WTC11 (cell line): ENCODE measurements around the gene ZNF445. TPM values are rescaled to one million over a fixed set of nuclear protein-coding genes. Genes with fewer than 3 reads are reported as not detected.
A peak's percentile ranks its signal among the peaks of the same experiment; 100 is the strongest.

Experiments used
- ATAC-seq: fragments of 200-7000 bp; cut with Tn5 transposase; 2 replicates; pipeline ENCODE4 v1.10.0; 2021; ENCODE audit warnings: mild to moderate bottlenecking, moderate library complexity
- CTCF ChIA-PET: fragments of 300-600 bp; sonication (Branson Sonifier 250); formaldehyde crosslinking; loops from one replicate; lab custom pipeline; 2021; ENCODE audit warnings: antibody characterized with exemption; lab: Charles Lee
- POLR2A ChIA-PET: fragments of 350-600 bp; sonication (Branson Sonifier 250); formaldehyde crosslinking; loops from one replicate; lab custom pipeline; 2021; ENCODE audit warnings: antibody characterized with exemption; lab: Charles Lee
- DNase-seq: peaks from one replicate; pipeline ENCODE4 v3.0.0; 2021; ENCODE audit warnings: low spot score
- H3K27ac Mint-ChIP-seq: 2 replicates; pipeline ENCODE4 v1.8.0; 2021; ENCODE audit warnings: mixed read lengths
- H3K27me3 Mint-ChIP-seq: 2 replicates; pipeline ENCODE4 v1.8.0; 2021; ENCODE audit warnings: low read depth, mild to moderate bottlenecking, moderate library complexity, mixed read lengths
- H3K36me3 Mint-ChIP-seq: 2 replicates; pipeline ENCODE4 v1.8.0; 2021; ENCODE audit warnings: mixed read lengths
- H3K4me1 Mint-ChIP-seq: 2 replicates; pipeline ENCODE4 v1.8.0; 2022; ENCODE audit warnings: mixed read lengths
- H3K4me3 Mint-ChIP-seq: 2 replicates; pipeline ENCODE4 v1.8.0; 2021; ENCODE audit warnings: mild to moderate bottlenecking, moderate library complexity, mixed read lengths
- H3K9me3 Mint-ChIP-seq: 2 replicates; pipeline ENCODE4 v1.8.0; 2021; ENCODE audit warnings: mixed read lengths
- CBFB ChIP-seq: sonication (generic); formaldehyde crosslinking; IDR thresholded peaks from 2 replicates; pipeline ENCODE4 v1.8.1; 2022; ENCODE audit warnings: mild to moderate bottlenecking, low read depth, missing genetic modification reagents
- ELF4 ChIP-seq: sonication (generic); formaldehyde crosslinking; IDR thresholded peaks from 2 replicates; pipeline ENCODE4 v1.8.1; 2022; ENCODE audit warnings: low read depth, mild to moderate bottlenecking, moderate library complexity, missing genetic modification reagents
- FOXK1 ChIP-seq: sonication (generic); formaldehyde crosslinking; IDR thresholded peaks from 2 replicates; pipeline ENCODE4 v1.8.0; 2022; ENCODE audit warnings: mild to moderate bottlenecking, moderate library complexity, missing genetic modification reagents
- FOXP1 ChIP-seq: sonication (generic); formaldehyde crosslinking; IDR thresholded peaks from 2 replicates; pipeline ENCODE4 v1.8.0; 2022; ENCODE audit warnings: missing genetic modification reagents, mild to moderate bottlenecking, moderate library complexity, borderline replicate concordance
- IRF2 ChIP-seq: sonication (generic); formaldehyde crosslinking; IDR thresholded peaks from 2 replicates; pipeline ENCODE4 v1.8.0; 2022; ENCODE audit warnings: low read depth, missing genetic modification reagents, borderline replicate concordance
- KAT7 ChIP-seq: sonication (generic); formaldehyde crosslinking; IDR thresholded peaks from 2 replicates; pipeline ENCODE4 v1.8.1; 2023; ENCODE audit warnings: missing genetic modification reagents, mild to moderate bottlenecking, borderline replicate concordance
- RELA ChIP-seq: sonication (generic); formaldehyde crosslinking; IDR thresholded peaks from 2 replicates; pipeline ENCODE4 v1.8.1; 2022; ENCODE audit warnings: missing genetic modification reagents, mild to moderate bottlenecking, borderline replicate concordance
- TCF7 ChIP-seq: sonication (generic); formaldehyde crosslinking; IDR thresholded peaks from 2 replicates; pipeline ENCODE4 v1.8.0; 2022; ENCODE audit warnings: mild to moderate bottlenecking, low read depth, missing genetic modification reagents, moderate library complexity
- ZNF232 ChIP-seq: sonication (generic); formaldehyde crosslinking; IDR thresholded peaks from 2 replicates; pipeline ENCODE4 v1.8.0; 2022; ENCODE audit warnings: mild to moderate bottlenecking, missing genetic modification reagents
- ZNF263 ChIP-seq: sonication (generic); formaldehyde crosslinking; IDR thresholded peaks from 2 replicates; pipeline ENCODE4 v1.8.1; 2022; ENCODE audit warnings: low read depth, mild to moderate bottlenecking, moderate library complexity, missing genetic modification reagents
- ZNF317 ChIP-seq: sonication (generic); formaldehyde crosslinking; IDR thresholded peaks from 2 replicates; pipeline ENCODE4 v1.8.1; 2023; ENCODE audit warnings: low read depth, mild to moderate bottlenecking, moderate library complexity, missing genetic modification reagents, borderline replicate concordance
- ZNF423 ChIP-seq: fragments of 250-450 bp; sonication (Bioruptor Pico); IDR thresholded peaks from 2 replicates; pipeline ENCODE4 v2.1.2; 2022; ENCODE audit warnings: mild to moderate bottlenecking, moderate library complexity
- total RNA-seq: library from RNA; stranded (reverse); gene quantifications from 3 replicates; pipeline ENCODE4 v1.2.3, GENCODE V29; 2021
- TF ChIP-seq, protein P1 (sequence below): sonication (generic); formaldehyde crosslinking; IDR thresholded peaks from 2 replicates; pipeline ENCODE4 v1.8.0; 2023; ENCODE audit warnings: mild to moderate bottlenecking, missing genetic modification reagents
- TF ChIP-seq, protein P2 (sequence below): sonication (generic); formaldehyde crosslinking; IDR thresholded peaks from 2 replicates; pipeline ENCODE4 v1.8.1; 2023; ENCODE audit warnings: mild to moderate bottlenecking, missing genetic modification reagents, moderate library complexity
- TF ChIP-seq, protein P3 (sequence below): sonication (generic); formaldehyde crosslinking; IDR thresholded peaks from 2 replicates; pipeline ENCODE4 v1.8.0; 2023; ENCODE audit warnings: missing genetic modification reagents, mild to moderate bottlenecking, borderline replicate concordance
- TF ChIP-seq, protein P4 (sequence below): sonication (generic); formaldehyde crosslinking; conservative IDR thresholded peaks from 2 replicates; pipeline ENCODE4 v1.8.1; 2022; ENCODE audit warnings: mild to moderate bottlenecking, missing genetic modification reagents
- TF ChIP-seq, protein P5 (sequence below): fragments of 250-450 bp; sonication (Bioruptor Pico); IDR thresholded peaks from 2 replicates; pipeline ENCODE4 v1.8.0; 2021; ENCODE audit warnings: mild to moderate bottlenecking
- TF ChIP-seq, protein P6 (sequence below): sonication (generic); formaldehyde crosslinking; IDR thresholded peaks from 2 replicates; pipeline ENCODE4 v1.8.1; 2022; ENCODE audit warnings: low read depth, missing genetic modification reagents, borderline replicate concordance
- TF ChIP-seq, protein P7 (sequence below): sonication (generic); formaldehyde crosslinking; IDR thresholded peaks from 2 replicates; pipeline ENCODE4 v1.8.1; 2022; ENCODE audit warnings: mild to moderate bottlenecking, missing genetic modification reagents, moderate library complexity, borderline replicate concordance
- TF ChIP-seq, protein P8 (sequence below): sonication (generic); formaldehyde crosslinking; IDR thresholded peaks from 2 replicates; pipeline ENCODE4 v1.8.1; 2022; ENCODE audit warnings: missing genetic modification reagents, borderline replicate concordance

The ZNF445 gene
- total RNA-seq, 1 experiment from 2014 or later, result 20.3 TPM

DNA sequence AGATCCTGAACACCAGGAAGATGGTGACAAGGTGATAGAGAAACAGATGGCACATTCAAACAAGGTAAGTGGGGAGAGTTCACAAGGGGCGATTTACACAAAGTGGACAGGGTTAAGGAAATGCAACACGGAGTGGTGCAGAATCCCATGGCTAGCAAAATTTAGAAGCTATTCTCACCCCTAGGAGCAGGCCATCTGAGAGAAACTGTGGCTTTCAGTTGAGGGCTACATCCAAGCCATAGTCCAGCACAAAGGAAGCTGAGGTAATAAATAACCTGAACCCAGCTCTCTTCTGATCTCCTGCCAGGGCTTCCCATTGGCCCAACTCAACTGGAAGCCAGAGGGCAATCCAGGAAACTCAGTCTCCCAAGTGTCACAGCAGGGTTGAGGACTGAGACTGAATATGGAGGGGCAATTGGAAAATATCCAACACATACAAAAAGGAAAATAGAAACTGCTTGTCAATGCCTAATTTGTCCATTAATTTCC, 1.2 kb upstream of the ZNF445 start:
- no peak for DNase-seq
- Mint-ChIP-seq H3K4me1 (peaks cover 38% of the 10 kb centered on the region), H3K27me3 (no peaks in the 10 kb centered on the region; the same call in 1 of the 2 replicates), H3K36me3 (no peaks in the 10 kb centered on the region), H3K4me3 (peak overlapping the region; percentile 90; the same call in 1 of the 2 replicates), H3K27ac (no peak overlapping the region), H3K9me3 (no peaks in the 10 kb centered on the region)
- POLR2A ChIA-PET, result no interaction called here
- CTCF ChIA-PET, result interaction anchor here (1.5 kb wide), 1 partner anchor 60 kb away, joined by 3 read pairs; no protein-coding TSS in a partner anchor
- no peak for ATAC-seq
- TF ChIP-seq KAT7 (CRISPR knock-in tag), result no peak
- TF ChIP-seq ZNF232 (CRISPR knock-in tag), result no peak
- TF ChIP-seq IRF2, result no peak
- no peak for TF ChIP-seq ZNF317 (CRISPR knock-in tag)
- TF ChIP-seq RELA, result no peak
- TF ChIP-seq, protein P1, sequence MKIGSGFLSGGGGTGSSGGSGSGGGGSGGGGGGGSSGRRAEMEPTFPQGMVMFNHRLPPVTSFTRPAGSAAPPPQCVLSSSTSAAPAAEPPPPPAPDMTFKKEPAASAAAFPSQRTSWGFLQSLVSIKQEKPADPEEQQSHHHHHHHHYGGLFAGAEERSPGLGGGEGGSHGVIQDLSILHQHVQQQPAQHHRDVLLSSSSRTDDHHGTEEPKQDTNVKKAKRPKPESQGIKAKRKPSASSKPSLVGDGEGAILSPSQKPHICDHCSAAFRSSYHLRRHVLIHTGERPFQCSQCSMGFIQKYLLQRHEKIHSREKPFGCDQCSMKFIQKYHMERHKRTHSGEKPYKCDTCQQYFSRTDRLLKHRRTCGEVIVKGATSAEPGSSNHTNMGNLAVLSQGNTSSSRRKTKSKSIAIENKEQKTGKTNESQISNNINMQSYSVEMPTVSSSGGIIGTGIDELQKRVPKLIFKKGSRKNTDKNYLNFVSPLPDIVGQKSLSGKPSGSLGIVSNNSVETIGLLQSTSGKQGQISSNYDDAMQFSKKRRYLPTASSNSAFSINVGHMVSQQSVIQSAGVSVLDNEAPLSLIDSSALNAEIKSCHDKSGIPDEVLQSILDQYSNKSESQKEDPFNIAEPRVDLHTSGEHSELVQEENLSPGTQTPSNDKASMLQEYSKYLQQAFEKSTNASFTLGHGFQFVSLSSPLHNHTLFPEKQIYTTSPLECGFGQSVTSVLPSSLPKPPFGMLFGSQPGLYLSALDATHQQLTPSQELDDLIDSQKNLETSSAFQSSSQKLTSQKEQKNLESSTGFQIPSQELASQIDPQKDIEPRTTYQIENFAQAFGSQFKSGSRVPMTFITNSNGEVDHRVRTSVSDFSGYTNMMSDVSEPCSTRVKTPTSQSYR, result no peak
- TF ChIP-seq, protein P2, sequence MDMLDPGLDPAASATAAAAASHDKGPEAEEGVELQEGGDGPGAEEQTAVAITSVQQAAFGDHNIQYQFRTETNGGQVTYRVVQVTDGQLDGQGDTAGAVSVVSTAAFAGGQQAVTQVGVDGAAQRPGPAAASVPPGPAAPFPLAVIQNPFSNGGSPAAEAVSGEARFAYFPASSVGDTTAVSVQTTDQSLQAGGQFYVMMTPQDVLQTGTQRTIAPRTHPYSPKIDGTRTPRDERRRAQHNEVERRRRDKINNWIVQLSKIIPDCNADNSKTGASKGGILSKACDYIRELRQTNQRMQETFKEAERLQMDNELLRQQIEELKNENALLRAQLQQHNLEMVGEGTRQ (CRISPR knock-in tag), result no peak
- TF ChIP-seq ZNF263 (CRISPR knock-in tag), result no peak
- TF ChIP-seq, protein P3, sequence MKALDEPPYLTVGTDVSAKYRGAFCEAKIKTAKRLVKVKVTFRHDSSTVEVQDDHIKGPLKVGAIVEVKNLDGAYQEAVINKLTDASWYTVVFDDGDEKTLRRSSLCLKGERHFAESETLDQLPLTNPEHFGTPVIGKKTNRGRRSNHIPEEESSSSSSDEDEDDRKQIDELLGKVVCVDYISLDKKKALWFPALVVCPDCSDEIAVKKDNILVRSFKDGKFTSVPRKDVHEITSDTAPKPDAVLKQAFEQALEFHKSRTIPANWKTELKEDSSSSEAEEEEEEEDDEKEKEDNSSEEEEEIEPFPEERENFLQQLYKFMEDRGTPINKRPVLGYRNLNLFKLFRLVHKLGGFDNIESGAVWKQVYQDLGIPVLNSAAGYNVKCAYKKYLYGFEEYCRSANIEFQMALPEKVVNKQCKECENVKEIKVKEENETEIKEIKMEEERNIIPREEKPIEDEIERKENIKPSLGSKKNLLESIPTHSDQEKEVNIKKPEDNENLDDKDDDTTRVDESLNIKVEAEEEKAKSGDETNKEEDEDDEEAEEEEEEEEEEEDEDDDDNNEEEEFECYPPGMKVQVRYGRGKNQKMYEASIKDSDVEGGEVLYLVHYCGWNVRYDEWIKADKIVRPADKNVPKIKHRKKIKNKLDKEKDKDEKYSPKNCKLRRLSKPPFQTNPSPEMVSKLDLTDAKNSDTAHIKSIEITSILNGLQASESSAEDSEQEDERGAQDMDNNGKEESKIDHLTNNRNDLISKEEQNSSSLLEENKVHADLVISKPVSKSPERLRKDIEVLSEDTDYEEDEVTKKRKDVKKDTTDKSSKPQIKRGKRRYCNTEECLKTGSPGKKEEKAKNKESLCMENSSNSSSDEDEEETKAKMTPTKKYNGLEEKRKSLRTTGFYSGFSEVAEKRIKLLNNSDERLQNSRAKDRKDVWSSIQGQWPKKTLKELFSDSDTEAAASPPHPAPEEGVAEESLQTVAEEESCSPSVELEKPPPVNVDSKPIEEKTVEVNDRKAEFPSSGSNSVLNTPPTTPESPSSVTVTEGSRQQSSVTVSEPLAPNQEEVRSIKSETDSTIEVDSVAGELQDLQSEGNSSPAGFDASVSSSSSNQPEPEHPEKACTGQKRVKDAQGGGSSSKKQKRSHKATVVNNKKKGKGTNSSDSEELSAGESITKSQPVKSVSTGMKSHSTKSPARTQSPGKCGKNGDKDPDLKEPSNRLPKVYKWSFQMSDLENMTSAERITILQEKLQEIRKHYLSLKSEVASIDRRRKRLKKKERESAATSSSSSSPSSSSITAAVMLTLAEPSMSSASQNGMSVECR (CRISPR knock-in tag), result no peak
- no peak for TF ChIP-seq ZNF423
- TF ChIP-seq TCF7, result no peak
- no peak for TF ChIP-seq FOXP1 (CRISPR knock-in tag)
- no peak for TF ChIP-seq ELF4 (CRISPR knock-in tag)
- TF ChIP-seq, all 79 proteins: peak for 0

DNA sequence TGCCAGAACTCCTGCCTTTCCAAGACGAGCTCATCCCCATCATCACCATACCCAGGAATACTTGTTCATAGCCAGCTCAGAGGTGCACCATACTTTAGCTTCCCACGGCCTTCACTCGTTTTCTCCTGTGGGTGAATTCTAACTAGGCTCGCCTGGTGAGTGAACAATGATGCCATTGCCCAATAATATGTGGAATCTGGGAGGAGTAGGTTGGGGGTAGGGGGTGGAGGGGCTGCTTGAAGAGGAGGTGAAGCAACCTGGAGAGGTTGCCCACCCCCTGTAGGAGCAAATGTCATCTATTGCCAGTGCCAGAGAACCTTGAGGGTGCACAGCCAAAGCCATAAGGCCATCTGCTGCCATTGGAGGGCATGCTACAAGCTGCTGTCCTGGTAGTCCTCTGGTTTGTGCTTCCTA, 592 bp upstream of the ZNF445 start:
- Mint-ChIP-seq H3K27ac (0 out of 2 replicates have a peak overlapping the region, but pooled peaks have one; percentile 44), H3K9me3 (no peaks in the 10 kb centered on the region), H3K4me3 (peak overlapping the region; percentile 90), H3K36me3 (no peaks in the 10 kb centered on the region), H3K4me1 (peaks cover 38% of the 10 kb centered on the region), H3K27me3 (no peaks in the 10 kb centered on the region; the same call in 1 of the 2 replicates)
- ATAC-seq (no peak), DNase-seq (no peak)
- POLR2A ChIA-PET, result interaction anchor here (0.6 kb wide), 1 partner anchor 223 kb away, joined by 5 read pairs; no protein-coding TSS in a partner anchor
- CTCF ChIA-PET, result interaction anchor here (1.5 kb wide), 1 partner anchor 60 kb away, joined by 3 read pairs; no protein-coding TSS in a partner anchor
- TF ChIP-seq, protein P4, sequence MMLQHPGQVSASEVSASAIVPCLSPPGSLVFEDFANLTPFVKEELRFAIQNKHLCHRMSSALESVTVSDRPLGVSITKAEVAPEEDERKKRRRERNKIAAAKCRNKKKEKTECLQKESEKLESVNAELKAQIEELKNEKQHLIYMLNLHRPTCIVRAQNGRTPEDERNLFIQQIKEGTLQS (CRISPR knock-in tag), result no peak
- TF ChIP-seq, protein P5, sequence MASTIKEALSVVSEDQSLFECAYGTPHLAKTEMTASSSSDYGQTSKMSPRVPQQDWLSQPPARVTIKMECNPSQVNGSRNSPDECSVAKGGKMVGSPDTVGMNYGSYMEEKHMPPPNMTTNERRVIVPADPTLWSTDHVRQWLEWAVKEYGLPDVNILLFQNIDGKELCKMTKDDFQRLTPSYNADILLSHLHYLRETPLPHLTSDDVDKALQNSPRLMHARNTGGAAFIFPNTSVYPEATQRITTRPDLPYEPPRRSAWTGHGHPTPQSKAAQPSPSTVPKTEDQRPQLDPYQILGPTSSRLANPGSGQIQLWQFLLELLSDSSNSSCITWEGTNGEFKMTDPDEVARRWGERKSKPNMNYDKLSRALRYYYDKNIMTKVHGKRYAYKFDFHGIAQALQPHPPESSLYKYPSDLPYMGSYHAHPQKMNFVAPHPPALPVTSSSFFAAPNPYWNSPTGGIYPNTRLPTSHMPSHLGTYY (CRISPR knock-in tag), result no peak
- TF ChIP-seq, protein P6, sequence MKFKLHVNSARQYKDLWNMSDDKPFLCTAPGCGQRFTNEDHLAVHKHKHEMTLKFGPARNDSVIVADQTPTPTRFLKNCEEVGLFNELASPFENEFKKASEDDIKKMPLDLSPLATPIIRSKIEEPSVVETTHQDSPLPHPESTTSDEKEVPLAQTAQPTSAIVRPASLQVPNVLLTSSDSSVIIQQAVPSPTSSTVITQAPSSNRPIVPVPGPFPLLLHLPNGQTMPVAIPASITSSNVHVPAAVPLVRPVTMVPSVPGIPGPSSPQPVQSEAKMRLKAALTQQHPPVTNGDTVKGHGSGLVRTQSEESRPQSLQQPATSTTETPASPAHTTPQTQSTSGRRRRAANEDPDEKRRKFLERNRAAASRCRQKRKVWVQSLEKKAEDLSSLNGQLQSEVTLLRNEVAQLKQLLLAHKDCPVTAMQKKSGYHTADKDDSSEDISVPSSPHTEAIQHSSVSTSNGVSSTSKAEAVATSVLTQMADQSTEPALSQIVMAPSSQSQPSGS (CRISPR knock-in tag), result no peak
- no peak for TF ChIP-seq ZNF423
- TF ChIP-seq, protein P7, sequence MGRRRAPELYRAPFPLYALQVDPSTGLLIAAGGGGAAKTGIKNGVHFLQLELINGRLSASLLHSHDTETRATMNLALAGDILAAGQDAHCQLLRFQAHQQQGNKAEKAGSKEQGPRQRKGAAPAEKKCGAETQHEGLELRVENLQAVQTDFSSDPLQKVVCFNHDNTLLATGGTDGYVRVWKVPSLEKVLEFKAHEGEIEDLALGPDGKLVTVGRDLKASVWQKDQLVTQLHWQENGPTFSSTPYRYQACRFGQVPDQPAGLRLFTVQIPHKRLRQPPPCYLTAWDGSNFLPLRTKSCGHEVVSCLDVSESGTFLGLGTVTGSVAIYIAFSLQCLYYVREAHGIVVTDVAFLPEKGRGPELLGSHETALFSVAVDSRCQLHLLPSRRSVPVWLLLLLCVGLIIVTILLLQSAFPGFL (CRISPR knock-in tag), result no peak
- TF ChIP-seq CBFB (CRISPR knock-in tag), result no peak
- TF ChIP-seq, protein P8, sequence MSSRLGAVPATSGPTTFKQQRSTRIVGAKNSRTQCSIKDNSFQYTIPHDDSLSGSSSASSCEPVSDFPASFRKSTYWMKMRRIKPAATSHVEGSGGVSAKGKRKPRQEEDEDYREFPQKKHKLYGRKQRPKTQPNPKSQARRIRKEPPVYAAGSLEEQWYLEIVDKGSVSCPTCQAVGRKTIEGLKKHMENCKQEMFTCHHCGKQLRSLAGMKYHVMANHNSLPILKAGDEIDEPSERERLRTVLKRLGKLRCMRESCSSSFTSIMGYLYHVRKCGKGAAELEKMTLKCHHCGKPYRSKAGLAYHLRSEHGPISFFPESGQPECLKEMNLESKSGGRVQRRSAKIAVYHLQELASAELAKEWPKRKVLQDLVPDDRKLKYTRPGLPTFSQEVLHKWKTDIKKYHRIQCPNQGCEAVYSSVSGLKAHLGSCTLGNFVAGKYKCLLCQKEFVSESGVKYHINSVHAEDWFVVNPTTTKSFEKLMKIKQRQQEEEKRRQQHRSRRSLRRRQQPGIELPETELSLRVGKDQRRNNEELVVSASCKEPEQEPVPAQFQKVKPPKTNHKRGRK, result no peak
- TF ChIP-seq FOXK1, result no peak
